ENCODE data around the gene NRBP1. TPM values are rescaled to one million over a fixed set of nuclear protein-coding genes. Genes with fewer than 3 reads are reported as not detected.
A peak's percentile ranks its signal among the peaks of the same experiment; 100 is the strongest.

NRBP1 gene
- total RNA-seq, 4 donors from 2014 or later, result 38.4 to 74.8 (median 66.8) TPM

GRCh38 chr2:27446057-27446456 lies 17.6 kb downstream of the NRBP1 start:
- no peaks in the 10 kb centered on the region for H3K9me3 ChIP-seq
- peak; percentile 86 for DNase-seq
- peak overlapping the region in 1 of 4 donors; percentile 27 for H3K4me3 ChIP-seq
- H3K27me3 ChIP-seq, result no peaks in the 10 kb centered on the region
- TF ChIP-seq CTCF (IDR thresholded peaks at IDR 0.05), result no peak
- peak; percentile 53 to 83 (median 80) for TF ChIP-seq POLR2AphosphoS5 (IDR thresholded peaks at IDR 0.05)
- TF ChIP-seq POLR2A (IDR thresholded peaks at IDR 0.05), result peak; percentile 88
- TF ChIP-seq EP300 (IDR thresholded peaks at IDR 0.05; ENCODE audit: low read depth), result no peak
- peak overlapping the region; percentile 81 to 89 (median 85) for H3K27ac ChIP-seq
- H3K36me3 ChIP-seq, result peaks cover 0 to 17% (median 4%) of the 10 kb centered on the region in 4 donors
- peaks cover 3 to 28% (median 14%) of the 10 kb centered on the region in 4 donors for H3K4me1 ChIP-seq
- 29 to 50% methylated on average over 1 to 3 of the region's 3 CpGs for WGBS, 2 donors (ENCODE audit: low coverage in 1 of 2)
- in situ Hi-C loops (cut with MboI; ENCODE audit: low pct_ligation_motif_present in 1 of 4, low pct_unique_long_range_greater_than_20kb in 1 of 4, low sequenced_read_pairs in 3 of 4) (no loop called here), intact Hi-C loops (cut with DNase I; ENCODE audit: low total_unique reads) (no loop called here)

- no peak for TF ChIP-seq CTCF (IDR thresholded peaks at IDR 0.05)
- H3K27ac ChIP-seq, result no peak overlapping the region
- in situ Hi-C loops (cut with MboI; ENCODE audit: low pct_ligation_motif_present in 1 of 4, low pct_unique_long_range_greater_than_20kb in 1 of 4, low sequenced_read_pairs in 3 of 4), result no loop called here
- 64 to 100% methylated on average over 1 to 3 of the region's 3 CpGs for WGBS, 2 donors (ENCODE audit: low coverage in 1 of 2)
- H3K36me3 ChIP-seq, result peaks cover 0 to 8% (median 1%) of the 10 kb centered on the region in 4 donors
- DNase-seq, result no peak
- intact Hi-C loops (cut with DNase I; ENCODE audit: low total_unique reads), result no loop called here
- H3K4me3 ChIP-seq, result no peak overlapping the region
- H3K4me1 ChIP-seq, result peaks cover 0 to 13% (median 7%) of the 10 kb centered on the region in 4 donors
- no peaks in the 10 kb centered on the region for H3K27me3 ChIP-seq
- H3K9me3 ChIP-seq, result no peaks in the 10 kb centered on the region
These were observed 19.9 kb downstream of the NRBP1 start for GRCh38 chr2:27448381-27448780.

GRCh38 chr2:27451095-27451494 lies 22.7 kb downstream of the NRBP1 start:
- H3K4me3 ChIP-seq, result no peak overlapping the region
- H3K27me3 ChIP-seq, result no peaks in the 10 kb centered on the region
- in situ Hi-C loops (cut with MboI; ENCODE audit: low pct_ligation_motif_present in 1 of 4, low pct_unique_long_range_greater_than_20kb in 1 of 4, low sequenced_read_pairs in 3 of 4), result no loop called here
- WGBS, 2 donors (ENCODE audit: low coverage in 1 of 2), result 100% methylated on average over 1 of the region's 1 CpG; no CpG with 5 or more reads in 1 of the 2 donors
- TF ChIP-seq POLR2AphosphoS5 (IDR thresholded peaks at IDR 0.05), result no peak
- no peak for TF ChIP-seq CTCF (IDR thresholded peaks at IDR 0.05)
- no peak for TF ChIP-seq POLR2A (IDR thresholded peaks at IDR 0.05)
- no peak for TF ChIP-seq EP300 (IDR thresholded peaks at IDR 0.05; ENCODE audit: low read depth)
- H3K4me1 ChIP-seq, result peaks cover 0 to 2% (median 0%) of the 10 kb centered on the region in 4 donors
- intact Hi-C loops (cut with DNase I; ENCODE audit: low total_unique reads), result no loop called here
- H3K27ac ChIP-seq, result no peak overlapping the region
- H3K9me3 ChIP-seq, result no peaks in the 10 kb centered on the region
- DNase-seq, result no peak
- peaks cover 0 to 8% (median 1%) of the 10 kb centered on the region in 4 donors for H3K36me3 ChIP-seq

- in situ Hi-C loops (cut with MboI; ENCODE audit: low pct_ligation_motif_present in 1 of 4, low pct_unique_long_range_greater_than_20kb in 1 of 4, low sequenced_read_pairs in 3 of 4), result no loop called here
- H3K36me3 ChIP-seq, result peaks cover 0 to 7% (median 3%) of the 10 kb centered on the region in 4 donors
These were observed 25.5 kb downstream of the NRBP1 start for GRCh38 chr2:27453968-27454367.

More at GRCh38 chr2:27453968-27454367, 25.5 kb downstream of the NRBP1 start:
- TF ChIP-seq POLR2AphosphoS5 (IDR thresholded peaks at IDR 0.05) (no peak), EP300 (IDR thresholded peaks at IDR 0.05; ENCODE audit: low read depth) (no peak), CTCF (IDR thresholded peaks at IDR 0.05) (no peak)
- no peaks in the 10 kb centered on the region for H3K4me1 ChIP-seq
- intact Hi-C loops (cut with DNase I; ENCODE audit: low total_unique reads), result no loop called here
- WGBS, 2 donors (ENCODE audit: low coverage in 1 of 2), result 89 to 100% methylated on average over 1 to 7 of the region's 7 CpGs
- H3K4me3 ChIP-seq, result no peak overlapping the region
- H3K27ac ChIP-seq, result no peak overlapping the region
- H3K27me3 ChIP-seq, result no peaks in the 10 kb centered on the region
- no peak for DNase-seq
- no peaks in the 10 kb centered on the region for H3K9me3 ChIP-seq
